HG02798 (cell line): Measurements from ENCODE around the gene FAR1.

Experiments used
- ATAC-seq: cut with Tn5 transposase; IDR thresholded peaks from one replicate; pipeline ENCODE4 v1.9.1; 2021; ENCODE audit warnings: mild to moderate bottlenecking; ENCODE audit not compliant: unreplicated experiment, poor library complexity

The FAR1 gene

DNA sequence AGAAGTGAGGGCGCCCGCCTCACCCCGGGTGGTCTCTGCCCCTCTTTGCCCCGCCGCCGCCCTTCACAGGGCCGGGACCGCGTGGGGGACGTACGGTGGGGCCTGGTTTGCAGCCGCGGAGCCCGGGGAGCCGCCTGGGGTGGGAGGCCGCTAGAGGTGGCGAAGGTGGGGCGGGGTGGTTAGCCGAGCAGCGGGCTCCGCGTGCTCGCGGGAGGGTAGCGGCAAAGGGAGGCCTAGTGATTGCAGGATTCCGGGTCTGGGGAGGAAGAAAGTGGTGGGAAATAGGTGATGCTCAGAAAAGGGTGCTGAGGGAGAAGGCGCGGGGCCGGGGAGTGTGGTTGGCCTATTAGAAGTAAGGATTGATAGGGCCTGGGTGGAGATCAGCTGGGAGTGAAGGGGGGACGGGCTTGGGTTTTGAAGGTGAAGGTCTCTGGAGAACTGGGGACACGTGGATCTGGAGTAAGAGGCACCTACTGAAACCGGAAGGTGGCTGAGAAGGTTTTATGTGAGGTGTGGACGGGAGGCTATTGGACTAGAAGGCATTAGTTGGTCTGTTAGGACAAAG is 571 bp downstream of the FAR1 start:
- peak; percentile 16 for ATAC-seq

- no peak for ATAC-seq
These were observed 1.3 kb downstream of the FAR1 start for GRCh38 chr11:13669544-13670488.

- ATAC-seq, result no peak
These were observed 4.2 kb downstream of the FAR1 start for GRCh38 chr11:13672576-13673210.

- ATAC-seq, result no peak
These were observed 6.5 kb downstream of the FAR1 start for GRCh38 chr11:13674799-13675509.

- no peak for ATAC-seq
These were observed 8.1 kb downstream of the FAR1 start for GRCh38 chr11:13676576-13676975.

DNA sequence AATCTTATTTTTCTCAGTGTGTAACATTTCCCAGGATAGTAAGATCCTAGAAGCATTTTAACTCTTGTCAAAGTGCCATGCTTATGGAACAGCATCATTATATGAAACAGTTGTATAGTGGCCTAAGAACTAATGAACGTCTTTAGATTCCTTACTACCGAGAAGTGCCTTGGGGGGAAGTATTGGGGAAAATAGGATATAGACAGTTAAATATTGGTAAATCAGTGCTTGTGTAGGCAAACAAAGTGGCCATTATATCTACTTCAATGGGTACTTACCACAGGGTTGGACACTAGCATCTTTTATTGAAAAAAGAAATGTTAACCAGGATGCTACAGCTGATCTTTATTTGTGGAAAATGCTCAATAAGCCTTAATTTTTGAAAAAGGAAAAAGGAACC is 11.3 kb downstream of the FAR1 start:
- no peak for ATAC-seq

- ATAC-seq, result peak; percentile 88
These were observed 12.2 kb downstream of the FAR1 start for GRCh38 chr11:13680501-13681264.

DNA sequence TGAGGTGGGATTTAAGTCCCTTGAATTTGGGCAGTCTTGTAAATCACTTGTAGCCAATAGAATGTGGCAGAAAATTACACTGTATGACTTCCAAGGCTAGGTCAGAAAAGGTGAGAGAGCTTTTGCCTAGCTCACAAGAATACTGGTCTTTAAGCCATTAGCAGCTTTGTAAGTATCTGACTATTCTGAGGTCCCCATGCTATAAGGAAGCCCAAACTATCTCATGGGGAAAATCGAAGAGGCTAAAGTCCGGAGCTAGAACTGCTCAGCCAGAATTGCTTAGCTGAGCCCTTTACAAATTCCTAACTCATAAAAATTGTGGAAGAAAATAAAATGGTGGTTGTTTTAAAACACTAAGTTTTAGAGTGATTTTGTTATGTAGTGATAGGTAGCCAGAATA is 13.0 kb downstream of the FAR1 start:
- no peak for ATAC-seq

- ATAC-seq, result no peak
These were observed 13.7 kb downstream of the FAR1 start for GRCh38 chr11:13682212-13682611.

DNA sequence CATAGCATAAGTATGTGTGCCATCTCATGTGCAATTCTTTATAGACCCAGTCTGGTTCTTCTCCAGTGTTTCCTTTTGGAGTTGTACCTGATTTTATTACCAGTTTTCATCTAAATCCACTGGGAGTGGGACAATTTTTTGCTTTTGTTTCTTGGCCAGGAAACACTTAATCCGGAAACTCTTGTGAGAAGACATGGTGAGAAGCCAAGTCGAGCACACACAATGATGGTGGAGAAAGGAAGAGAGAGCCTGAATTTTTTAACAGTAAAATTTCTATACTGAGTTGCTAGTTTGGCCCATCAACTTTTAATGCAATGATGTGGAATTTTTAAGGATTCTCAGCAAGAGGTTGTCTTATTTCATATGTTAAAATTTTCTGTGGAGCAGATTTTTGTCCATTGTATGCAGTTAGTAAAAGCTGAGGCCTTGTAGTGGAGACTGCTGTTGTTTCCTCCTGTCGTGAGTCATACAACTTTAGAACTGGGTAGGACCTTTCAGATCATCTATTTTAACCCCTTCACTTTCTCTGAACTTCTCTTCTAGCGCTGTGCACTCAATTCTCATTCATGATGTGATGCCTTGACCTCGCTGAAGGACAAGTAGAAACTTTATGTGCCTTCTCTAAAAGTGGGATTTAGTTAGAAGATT is 17.1 kb downstream of the FAR1 start:
- ATAC-seq, result no peak

DNA sequence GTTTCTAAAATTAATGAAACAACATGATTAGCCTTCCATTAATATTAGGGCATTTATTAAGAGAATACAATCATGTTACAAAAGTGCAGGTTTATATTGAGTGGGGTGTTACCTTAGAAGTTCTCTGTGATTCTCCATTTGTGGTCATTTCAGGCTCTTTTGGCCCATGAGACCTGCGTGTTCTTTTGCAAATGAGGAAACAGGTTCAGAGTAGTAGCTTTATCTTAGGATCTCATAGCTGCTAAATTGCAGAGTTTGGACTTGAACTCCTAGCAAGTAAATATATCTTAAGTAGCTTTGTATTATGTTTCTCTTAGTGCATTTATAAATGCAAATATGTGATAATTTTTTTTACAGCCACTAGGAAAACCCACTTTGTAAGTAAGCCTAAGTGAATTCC is 18.3 kb downstream of the FAR1 start:
- no peak for ATAC-seq

DNA sequence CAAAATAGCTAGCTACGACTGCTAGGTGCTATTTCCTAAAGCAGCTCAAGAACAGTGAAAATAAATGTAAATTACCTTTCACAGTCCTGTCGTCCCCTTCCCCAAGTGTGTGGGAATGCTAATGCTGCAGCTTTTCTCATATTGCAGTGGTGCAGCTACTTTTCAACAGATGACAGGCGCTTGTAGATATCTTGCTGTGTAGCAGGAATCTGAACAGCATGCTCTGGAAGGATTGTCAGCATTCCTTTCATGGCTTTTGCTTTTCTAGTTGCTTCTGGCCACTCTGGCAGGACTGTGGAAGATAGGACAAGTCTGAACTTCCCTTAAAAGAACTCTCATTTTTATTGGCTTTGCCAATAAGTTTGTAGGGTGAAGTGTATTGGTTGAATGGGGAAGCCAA is 18.8 kb downstream of the FAR1 start:
- ATAC-seq, result no peak

- ATAC-seq, result no peak
These were observed 22.9 kb downstream of the FAR1 start for GRCh38 chr11:13691286-13691899.

GRCh38 chr11:13692172-13692571 is 23.7 kb downstream of the FAR1 start:
- no peak for ATAC-seq

DNA sequence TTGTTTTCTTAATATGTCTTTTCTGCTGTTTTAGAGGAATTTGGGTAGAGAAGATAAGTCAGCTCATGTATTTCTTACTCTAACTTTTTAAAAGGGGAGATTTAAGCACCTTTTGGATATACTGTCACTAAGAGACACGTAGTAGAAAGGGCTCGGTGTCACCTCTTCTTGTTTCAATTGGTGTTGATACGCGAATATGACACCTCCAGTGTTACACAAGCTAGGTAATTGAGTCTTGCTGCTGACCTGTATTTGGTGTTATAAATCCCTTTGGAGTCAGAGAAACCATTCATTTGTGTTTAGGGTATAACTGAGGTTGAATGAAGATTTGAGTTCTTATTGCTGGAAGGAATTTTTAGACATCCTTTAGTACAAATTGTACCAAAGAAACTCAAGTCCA is 25.6 kb downstream of the FAR1 start:
- ATAC-seq, result no peak

DNA sequence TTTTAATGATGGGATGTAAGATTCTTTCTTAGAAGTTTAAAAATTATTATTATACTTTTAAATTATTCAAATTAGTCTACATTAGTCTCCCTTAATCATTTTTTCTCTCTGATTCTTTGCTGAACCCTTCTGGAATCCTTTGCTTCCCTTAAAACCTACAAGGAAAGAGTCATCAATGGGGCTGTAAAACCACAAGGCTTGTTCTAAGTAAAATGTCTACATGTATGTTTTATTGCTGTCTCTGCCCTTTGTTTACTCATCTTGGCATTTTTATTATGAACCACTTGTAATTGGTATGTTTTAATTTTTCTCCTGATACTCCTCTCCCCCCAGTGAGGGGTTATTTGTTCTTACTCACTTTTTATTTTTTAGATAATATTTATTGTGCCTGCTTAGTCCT is 27.4 kb downstream of the FAR1 start:
- no peak for ATAC-seq

DNA sequence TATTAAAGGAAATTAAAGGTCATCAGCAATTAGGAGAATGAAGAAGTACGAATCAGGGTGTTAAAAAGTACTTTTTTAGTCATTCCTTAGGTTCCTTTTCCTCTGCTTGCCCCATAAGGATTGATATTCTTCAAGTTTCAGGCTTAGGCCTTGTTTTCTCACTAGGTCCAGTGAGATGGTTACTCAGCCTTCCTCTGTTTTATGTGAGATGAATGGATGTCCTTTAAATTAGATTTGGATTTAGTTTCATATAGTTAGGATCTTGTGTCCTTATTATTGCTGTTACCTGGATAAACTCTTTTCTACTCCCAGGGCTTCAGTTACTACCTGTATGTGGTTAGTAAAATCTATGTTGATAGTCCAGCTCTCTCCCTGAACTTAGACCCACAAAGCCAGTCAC is 29.2 kb downstream of the FAR1 start:
- ATAC-seq, result no peak

DNA sequence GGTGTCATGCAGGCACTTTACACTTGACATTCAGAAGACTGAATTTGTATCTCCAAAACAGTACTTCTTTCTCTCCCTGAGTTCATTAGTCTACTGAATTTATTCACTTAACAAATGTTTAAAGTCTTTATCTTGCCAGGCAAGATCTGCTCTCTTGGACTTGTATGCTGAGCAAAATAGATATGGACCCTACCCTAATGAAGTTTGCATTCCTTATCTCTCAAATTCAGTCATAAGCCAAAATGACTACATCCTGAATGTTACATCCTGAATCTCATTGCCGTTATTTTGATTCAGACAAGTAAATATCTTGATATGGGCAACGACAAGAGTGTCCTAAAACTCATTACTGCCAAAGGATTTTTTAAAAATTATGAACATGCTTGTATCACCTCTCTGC is 29.7 kb downstream of the FAR1 start:
- no peak for ATAC-seq

GRCh38 chr11:13699041-13699440 is 30.6 kb downstream of the FAR1 start:
- no peak for ATAC-seq
